NCI-H345 treated with DMSO at 0.1 percent for 48 hours (cell line): Measurements from ENCODE around the gene CDH15.
"Not testable (repeated sequence)": the region's sequence is repeated elsewhere in the genome, so short reads cannot be mapped to it uniquely, and the experiment has no call there.

Experiments
- DNase-seq: peaks from one replicate; lab custom pipeline; 2025; ENCODE audit not compliant: unreplicated experiment; lab: John Stamatoyannopoulos, UW

CDH15 gene

DNA sequence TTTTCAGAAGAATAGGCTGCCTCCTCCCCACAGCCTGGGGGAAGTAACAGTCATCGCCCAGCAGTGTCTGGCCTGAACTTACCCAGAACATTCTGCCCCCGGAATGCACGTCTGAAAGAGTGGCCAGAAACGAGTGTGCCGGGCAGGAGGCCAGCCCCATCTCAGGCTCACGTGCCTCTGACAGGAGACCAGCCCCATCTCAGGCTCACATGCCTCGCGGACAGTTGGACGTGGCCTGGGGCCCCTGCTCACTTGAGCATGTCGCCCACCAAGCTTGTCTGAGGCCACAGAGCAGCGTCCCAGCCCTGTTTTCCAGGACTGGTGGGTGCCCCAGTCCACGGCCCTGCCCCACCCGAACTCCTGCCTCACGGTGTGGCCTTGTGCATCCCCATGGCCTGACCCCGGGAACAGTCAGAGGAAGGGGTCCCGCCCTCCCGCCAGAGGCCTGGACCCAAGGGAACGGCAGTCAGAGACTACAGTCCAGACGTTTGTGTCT is 16.3 kb upstream of the CDH15 start:
- DNase-seq, result no peak

- no peak for DNase-seq
Observed at GRCh38 chr16:89155851-89156739, 15.5 kb upstream of the CDH15 start.

- DNase-seq, result no peak
Observed at GRCh38 chr16:89156740-89157645, 14.6 kb upstream of the CDH15 start.

DNA sequence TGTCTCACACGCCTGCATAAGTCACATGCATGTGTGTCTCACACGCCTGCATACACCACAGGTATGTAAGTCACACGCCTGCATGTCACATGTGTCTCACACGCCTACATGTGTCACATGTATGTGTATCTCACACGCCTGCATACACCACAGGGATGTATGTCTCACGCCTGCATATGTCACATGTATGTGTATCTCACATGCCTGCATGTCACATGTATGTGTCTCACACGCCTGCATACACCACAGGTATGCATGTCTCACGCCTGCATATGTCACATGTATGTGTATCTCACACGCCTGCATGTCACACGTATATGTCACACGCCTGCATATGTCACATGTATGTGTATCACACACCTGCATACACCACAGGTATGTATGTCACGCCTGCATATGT is 13.8 kb upstream of the CDH15 start:
- DNase-seq, result no peak

DNA sequence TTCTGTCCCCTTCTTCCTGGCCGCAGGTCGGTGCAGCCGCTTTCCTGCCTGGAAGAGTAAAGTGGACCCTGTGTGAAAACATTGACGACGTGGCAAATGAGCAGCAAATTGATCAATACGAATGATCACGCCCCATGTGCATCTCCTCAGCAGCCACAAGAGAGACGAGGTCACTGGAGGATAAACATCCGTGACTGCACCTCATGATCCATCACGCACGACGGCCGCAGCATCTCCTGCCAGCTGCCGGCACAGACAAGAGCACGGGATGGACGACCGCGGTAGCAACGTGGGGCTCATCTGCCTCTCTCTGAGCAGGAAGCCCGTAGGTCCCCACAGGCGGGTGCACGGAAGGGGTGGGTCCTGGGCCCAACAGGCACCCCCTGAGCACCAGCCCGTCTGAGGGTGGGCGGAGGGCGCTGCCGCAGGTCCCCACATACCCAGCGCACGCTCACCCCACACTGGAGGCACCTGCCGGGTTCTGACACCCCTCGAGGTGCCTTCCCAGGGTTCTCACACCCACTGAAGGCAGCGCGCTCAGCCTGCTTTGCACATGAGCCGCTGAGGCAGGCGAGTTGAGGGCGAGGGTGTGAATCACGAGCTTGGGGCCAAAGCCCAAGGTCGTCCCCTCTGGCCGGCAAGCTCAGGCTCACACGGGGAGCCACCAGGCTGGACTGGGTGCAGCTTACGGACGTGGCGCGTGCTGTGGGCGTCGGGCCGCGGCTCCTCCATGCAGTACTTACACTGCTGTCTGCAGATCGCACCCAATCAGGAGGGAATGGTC is 12.3 kb upstream of the CDH15 start:
- no peak for DNase-seq

- DNase-seq, result no peak
Observed at GRCh38 chr16:89159850-89160354, 11.6 kb upstream of the CDH15 start.

DNA sequence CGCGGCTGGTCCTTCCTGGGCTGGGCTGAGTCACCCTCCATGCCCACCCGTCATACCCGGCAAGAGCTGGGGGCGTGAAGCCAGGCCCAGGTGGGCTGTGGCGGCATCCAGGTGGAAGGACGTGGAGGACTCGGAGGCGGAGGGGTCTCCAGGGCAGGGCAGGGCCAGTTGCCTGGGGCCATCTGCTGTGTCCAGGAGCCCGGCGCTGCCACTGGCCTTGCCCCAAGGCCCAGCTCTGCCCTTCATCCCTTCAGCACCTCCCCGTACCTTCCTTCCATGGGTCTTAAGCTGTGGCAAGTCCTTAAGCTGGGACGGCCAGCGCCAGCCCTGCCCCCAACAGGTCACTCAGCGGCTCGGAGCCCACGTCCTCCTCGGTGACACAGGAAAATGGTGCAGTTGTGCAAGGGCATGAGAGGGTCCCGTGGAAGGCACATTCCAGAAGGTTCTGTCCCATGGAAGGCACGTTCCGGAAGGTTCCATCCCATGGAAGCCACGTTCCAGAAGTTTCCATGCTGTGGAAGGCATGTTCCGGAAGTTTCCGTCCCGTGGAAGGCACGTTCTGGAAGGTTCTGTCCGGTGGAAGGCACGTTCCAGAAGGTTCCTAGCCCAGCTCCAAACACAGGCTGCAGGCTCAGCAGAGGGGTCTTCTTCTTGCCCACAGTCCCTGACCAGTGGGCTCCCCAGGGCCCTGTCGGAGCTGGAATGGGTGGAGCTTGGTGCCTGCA is 10.4 kb upstream of the CDH15 start:
- no peak for DNase-seq

DNA sequence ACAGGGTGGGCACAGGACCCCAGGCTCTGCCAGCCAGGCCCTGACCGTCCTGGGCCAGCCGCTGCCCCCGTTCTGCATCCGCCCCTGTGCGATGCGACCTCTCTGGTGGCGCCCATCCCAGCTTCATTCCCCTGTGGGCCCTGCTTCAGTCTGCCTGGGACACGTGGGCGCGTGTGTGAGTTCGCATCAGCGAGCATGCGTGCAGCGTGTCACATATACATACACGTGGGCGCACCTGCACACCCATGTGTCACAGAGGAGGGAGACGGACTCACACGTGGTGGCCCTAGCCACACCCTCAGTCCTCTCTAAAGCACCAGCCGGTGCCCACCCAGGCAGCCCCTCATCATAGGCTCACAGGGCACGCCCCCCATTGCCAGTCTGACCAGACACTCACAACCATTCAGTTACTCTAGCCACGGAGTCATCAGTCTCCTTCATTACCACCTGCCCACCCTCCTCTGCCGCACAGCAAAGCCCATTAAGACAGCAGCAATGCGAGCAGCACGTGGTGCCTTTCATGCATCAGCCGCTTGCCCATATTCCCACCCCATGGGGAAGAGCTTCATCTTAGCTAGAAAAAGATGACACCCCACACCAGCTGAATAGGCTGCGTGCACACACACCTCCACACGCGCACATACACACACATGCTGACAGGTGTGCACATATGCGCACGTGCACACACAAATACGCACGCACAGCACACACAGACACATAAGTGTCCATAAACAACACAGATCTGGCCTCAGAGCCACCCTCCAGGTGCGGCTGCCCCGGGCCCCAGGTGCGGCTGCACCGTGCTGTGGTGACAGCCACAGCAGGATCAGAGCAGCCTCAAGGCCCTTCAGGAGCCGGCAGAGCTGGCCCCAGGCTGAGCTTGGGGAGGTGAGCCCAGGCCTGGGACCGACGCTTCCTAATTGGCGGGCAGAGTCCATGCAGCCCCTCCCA is 9.5 kb upstream of the CDH15 start:
- DNase-seq, result no peak

DNA sequence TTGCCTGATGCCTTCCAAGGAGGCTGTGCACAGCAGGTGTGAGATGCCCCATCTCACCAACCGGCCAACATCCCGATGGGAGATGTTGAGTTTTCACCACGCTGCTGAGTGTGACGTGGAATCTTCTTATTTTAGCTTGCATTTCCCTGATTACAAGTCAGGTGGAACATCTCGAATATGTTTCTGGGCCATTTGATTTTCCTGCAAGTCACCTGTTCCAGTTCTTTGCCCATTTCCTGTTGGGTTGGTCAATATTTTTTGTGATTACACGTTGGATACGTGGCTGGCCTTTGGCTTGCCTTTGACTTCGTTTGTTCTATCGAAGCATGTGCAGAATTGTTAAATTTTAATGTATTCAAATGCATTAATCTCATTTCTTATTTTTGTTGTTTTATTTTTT is 8.3 kb upstream of the CDH15 start:
- no peak for DNase-seq

GRCh38 chr16:89164436-89164835 is 7.1 kb upstream of the CDH15 start:
- no peak for DNase-seq

DNA sequence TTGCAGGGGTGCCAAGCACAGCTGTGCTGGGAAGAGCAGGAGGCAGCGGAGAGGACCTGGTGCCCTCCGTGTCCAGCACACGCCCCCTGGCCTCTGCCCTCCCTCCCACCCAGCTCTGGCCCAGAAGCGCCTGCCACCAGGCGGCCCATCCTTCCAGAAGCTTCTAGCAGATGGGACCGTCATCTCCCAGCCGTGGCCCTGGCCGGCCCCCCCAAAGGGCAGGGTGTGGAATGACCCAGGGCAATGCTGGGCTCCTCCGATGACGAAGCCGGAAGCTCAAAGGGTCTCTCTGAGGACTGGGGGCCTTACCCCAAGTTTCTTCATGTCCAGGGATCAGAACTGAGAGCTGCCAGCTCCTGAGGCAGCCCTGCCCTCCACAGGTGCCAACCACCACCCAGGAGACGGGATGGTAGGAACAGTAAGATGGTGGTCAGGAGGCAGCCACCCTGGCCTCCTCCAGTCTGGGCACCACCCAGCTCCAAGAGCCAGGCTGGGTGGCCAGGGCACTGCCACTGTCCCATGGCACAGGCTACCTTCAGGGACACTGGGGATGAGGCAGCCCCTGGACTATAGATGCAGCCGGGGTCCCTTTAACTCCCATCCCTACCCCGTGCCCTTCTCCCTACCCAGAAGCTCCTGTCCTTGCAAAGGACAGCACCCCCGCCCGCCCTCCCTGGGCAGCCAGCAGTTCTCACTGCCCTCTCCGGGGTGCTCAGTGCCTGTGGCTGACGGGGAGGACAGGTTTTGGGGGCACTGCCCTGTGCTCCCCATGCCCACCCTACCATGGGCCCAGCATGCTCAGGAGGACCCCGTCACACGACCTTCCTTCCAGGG is 6.5 kb upstream of the CDH15 start:
- no peak for DNase-seq

DNA sequence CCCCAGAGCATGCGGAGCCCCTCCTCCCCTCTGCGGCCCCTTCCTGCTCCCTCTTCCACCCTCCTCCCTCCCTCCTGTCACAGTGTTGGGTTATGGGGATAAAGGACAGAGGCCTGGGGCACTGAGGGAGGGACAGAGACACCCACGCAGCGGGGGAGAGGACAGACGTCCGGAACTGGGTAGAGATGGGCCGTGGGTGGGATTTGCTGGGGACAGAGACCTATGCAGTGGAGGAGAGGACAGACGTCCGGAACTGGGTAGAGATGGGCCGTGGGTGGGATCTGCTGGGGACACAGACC is 5.9 kb upstream of the CDH15 start:
- DNase-seq, result not testable (repeated sequence)

- DNase-seq, result no peak
Observed at GRCh38 chr16:89166696-89167424, 4.7 kb upstream of the CDH15 start.

- peak; percentile 32 for DNase-seq
Observed at GRCh38 chr16:89167425-89167941, 4.1 kb upstream of the CDH15 start.

GRCh38 chr16:89168381-89169189 is 3.0 kb upstream of the CDH15 start:
- no peak for DNase-seq

DNA sequence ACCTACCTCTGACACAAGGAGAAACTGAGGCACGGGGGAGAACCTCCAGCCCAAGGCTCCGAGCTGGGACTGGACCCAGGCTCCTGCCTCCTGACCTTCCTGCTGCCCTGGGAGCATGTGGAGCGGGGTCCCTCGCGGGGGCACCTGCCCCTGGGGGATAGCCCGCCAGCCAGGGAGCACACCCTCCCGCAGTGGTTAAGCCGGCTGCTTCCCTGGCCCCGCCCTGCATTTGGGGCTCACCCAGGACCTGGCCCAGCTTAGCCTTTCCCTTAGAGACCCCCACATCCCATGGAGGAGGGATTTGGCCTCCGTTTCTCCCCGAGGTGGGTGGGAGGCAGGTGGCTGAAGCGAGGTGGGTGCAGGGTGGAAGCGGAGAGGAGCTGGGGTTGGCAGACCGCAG is 1.8 kb upstream of the CDH15 start:
- no peak for DNase-seq
